ENCODE data around the gene GLRA2.

Gene GLRA2

DNA sequence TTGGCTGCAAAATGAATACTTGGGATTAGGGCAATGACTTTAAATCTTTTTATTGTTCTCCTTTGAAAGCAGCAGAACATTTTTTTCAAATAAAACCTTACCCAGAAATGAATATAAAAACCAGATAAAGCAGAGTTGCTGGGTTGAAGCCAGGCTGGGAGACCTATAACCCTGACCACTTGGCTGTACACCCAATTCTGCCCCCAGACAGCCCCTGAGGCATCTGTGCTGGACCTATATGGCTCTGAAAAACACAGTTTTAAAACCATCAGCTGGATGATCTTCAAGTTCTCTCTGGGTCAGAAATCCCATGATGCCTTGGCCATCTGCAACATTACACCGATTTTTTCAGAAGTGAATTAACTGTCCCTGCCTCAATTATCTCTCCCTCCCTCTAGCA, 23.7 kb upstream of the GLRA2 start:
- FAIRE-seq, result no peak
- DNase-seq (ENCODE audit: insufficient read length, low spot score), result no peak
- no peak for TF ChIP-seq CTCF (IDR thresholded peaks at IDR 0.05; ENCODE audit: insufficient read depth, missing control alignments)

DNA sequence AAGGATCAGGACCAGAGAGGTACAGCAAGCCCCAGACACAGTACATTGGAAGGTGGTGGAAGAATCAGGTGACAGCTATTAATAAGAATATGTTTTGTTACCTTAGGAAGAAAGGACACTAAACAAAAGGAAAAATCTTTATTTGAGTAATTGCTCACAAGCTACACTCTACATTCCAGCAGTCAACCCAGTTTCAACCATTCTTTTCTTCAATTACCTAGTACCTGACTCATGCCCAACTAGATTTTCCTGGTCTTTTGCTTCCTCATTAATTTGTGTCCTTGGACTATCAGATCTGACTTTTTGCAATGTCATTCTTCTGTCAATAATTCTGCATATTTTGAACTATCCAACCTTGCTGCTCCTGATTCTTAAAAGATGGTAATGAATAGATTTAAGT, 22.5 kb upstream of the GLRA2 start:
- DNase-seq (ENCODE audit: insufficient read length, low spot score) (no peak), FAIRE-seq (no peak)
- no peak for TF ChIP-seq CTCF (IDR thresholded peaks at IDR 0.05; ENCODE audit: insufficient read depth, missing control alignments)

DNA sequence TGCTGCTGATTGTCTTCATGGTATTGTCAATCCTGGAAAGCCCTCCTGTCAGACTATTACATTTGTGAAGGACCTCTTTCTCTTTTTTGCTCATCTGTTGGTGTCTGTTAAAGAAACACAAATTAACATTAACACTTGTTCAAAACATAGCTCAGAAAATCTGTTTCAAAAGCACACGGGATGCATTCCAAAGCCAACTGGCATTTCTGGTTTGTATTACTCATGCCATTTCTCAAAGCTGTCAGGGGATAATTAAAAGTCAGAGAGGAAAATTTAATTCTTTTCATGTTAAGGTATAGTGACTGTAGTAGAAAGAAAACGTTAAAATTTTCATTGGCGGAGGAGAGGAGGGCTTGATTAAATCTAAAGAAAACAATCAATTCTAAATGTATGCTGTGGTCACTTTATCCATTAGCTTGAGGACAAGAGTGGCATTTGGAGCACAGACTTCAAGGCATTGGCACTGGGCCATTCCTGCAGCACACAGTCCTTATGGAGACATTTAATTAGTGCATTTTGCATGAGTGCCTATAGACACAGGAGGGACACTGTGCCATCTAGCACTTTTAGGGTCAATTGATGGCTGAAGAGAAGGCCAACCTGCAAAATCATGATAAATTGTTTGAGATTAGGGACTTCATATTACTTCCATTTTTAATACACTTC, 21.2 kb upstream of the GLRA2 start:
- no peak for TF ChIP-seq CTCF (IDR thresholded peaks at IDR 0.05; ENCODE audit: insufficient read depth, missing control alignments)
- FAIRE-seq, result no peak
- no peak for DNase-seq (ENCODE audit: insufficient read length, low spot score)

DNA sequence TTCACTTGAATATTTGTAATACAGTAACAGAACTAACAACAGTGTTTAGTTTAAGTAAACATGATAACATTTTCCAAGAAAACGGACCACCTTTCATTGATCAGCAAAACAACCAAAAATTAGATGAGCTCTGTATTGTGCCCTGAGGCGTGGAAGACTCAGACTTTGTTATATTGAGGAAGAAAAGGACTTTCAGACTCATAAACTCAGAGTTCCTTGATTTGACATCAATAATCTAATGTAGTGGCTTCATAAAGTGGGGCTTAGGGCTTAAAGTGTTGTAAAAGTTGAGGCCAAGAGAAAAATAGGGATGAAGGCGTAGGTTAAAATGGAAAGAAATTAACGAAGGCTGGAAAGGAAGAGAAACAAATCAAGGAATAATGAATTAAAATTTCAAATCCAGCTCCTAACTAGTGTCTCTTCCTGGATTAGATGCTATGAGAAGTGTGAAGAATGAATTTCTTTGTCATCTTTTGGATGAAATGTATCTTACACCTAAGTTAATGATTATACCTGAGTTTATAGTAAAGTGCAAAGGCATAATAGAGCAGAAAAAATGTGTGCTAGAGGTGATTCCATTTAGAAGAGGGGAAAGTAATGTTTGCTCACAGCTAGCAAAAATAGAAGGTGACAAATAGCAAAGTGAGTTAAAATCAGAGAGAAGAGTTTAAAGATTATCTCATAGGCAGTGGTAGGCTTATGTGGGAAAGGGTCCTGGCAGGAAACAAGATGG, 19.8 kb upstream of the GLRA2 start:
- FAIRE-seq (no peak), DNase-seq (ENCODE audit: insufficient read length, low spot score) (no peak)
- TF ChIP-seq CTCF (IDR thresholded peaks at IDR 0.05; ENCODE audit: insufficient read depth, missing control alignments), result no peak

DNA sequence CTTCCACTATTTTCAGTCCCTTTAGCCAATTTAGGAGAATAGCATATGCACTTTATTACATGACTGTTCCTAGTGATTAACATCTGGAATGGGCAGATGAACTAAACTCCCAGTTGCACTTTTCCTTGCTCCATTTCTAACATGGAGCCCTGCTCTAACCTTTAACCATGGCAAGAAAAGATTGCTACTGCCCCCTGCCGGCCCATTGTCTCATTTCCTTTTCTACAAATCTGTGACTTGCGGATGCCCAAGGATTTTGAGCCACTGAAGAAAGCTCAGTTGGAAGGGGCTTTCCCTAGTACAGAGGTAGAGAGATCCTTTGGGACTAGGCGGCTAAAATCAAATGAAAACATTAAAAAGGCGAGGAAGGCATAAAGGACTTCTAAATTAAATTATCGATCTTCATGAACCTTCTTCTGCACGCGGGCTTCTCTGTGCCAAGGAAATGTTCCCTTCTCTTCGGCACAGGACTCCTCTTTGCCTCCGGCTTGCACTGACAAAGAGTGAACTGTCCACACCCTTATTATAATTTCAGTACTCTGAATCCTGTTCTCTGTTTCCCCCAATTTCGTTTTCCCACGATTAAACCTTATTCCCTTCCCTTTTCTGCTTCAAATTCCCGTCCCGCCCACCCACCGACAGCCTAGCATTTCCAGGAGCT, 577 bp upstream of the GLRA2 start:
- DNase-seq (ENCODE audit: insufficient read length, low spot score) (no peak), FAIRE-seq (no peak)
- TF ChIP-seq CTCF (IDR thresholded peaks at IDR 0.05; ENCODE audit: insufficient read depth, missing control alignments), result peak; percentile 61

DNA sequence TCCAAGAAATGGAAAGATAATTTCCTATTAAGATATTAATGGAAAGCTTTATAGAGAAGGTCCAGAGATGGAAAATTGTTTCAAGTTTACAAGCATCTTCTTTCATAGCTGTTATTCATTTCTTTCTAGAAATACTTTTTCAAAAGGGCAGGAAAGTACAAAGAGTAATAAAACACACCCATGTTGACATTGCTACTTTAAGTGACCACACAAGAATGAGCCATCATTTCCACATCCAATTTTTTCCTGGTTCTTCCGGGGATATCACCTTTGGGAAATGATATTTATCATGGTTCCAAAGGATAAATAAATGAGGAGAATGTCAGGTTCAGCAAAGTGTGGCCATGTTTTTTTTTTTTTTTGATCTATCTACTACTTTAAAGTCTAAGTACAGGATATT, 4.5 kb downstream of the GLRA2 start:
- FAIRE-seq (no peak), DNase-seq (ENCODE audit: insufficient read length, low spot score) (no peak)
- no peak for TF ChIP-seq CTCF (IDR thresholded peaks at IDR 0.05; ENCODE audit: insufficient read depth, missing control alignments)

DNA sequence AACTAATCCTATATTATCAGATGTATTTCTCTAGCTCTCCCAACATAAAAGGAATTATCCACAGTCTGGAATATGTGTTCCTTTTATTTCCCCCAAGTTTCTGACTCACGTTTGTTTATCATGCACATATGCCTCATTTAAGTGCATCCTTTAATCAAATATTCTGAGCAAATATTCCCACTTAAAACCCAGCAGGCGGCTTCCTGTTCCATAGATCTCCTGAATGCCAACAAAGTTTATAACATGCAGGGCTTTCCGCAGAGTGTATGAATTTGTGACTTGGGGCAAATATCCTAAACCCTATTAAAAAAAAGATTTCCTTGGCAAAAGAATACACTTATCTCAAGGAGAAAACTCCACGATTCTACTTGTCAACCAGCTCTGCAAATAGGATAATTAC, 16.9 kb downstream of the GLRA2 start:
- no peak for TF ChIP-seq CTCF (IDR thresholded peaks at IDR 0.05; ENCODE audit: insufficient read depth, missing control alignments)
- FAIRE-seq (no peak), DNase-seq (ENCODE audit: insufficient read length, low spot score) (no peak)

Measured in D721Med (cell line).